Activated CD4-positive, alpha-beta memory T cell treated with anti-CD3 and anti-CD28 coated beads for 36 hours (primary cell): ENCODE data around the gene GCSH. TPM values are rescaled to one million over a fixed set of nuclear protein-coding genes. Genes with fewer than 3 reads are reported as not detected.
A peak's percentile ranks its signal among the peaks of the same experiment; 100 is the strongest.

Source experiments
- CTCF ChIA-PET: fragments of 350-600 bp; sonication (Branson Sonifier 250); formaldehyde crosslinking; loops from one replicate; lab custom pipeline; 2021; ENCODE audit warnings: antibody characterized with exemption, inconsistent platforms; lab: Charles Lee
- POLR2A ChIA-PET: fragments of 350-600 bp; sonication (Branson Sonifier 250); formaldehyde crosslinking; loops from one replicate; lab custom pipeline; 2021; ENCODE audit warnings: antibody characterized with exemption; lab: Charles Lee
- DNase-seq: peaks from one replicate; pipeline ENCODE4 v3.0.0-alpha.2; 2020
- H3K27ac Mint-ChIP-seq: one replicate; pipeline ENCODE4 v1.8.0; 2021; ENCODE audit warnings: mixed read lengths
- H3K27me3 Mint-ChIP-seq: one replicate; pipeline ENCODE4 v1.8.0; 2021; ENCODE audit warnings: mixed read lengths
- H3K36me3 Mint-ChIP-seq: one replicate; pipeline ENCODE4 v1.8.0; 2021; ENCODE audit warnings: mixed read lengths
- H3K4me1 Mint-ChIP-seq: one replicate; pipeline ENCODE4 v1.8.0; 2021; ENCODE audit warnings: low read depth, mixed read lengths
- H3K4me3 Mint-ChIP-seq: one replicate; pipeline ENCODE4 v1.8.0; 2021; ENCODE audit warnings: mild to moderate bottlenecking, mixed read lengths
- H3K9me3 Mint-ChIP-seq: one replicate; pipeline ENCODE4 v1.8.0; 2021; ENCODE audit warnings: mixed read lengths
- intact Hi-C: fragments of 100-400 bp; cut with micrococcal nuclease; formaldehyde crosslinking; loops from one replicate; pipeline ENCODE4 v1.15.1; 2023
- total RNA-seq, 2 experiments: library from RNA; stranded (reverse); gene quantifications; one replicate each; pipeline ENCODE4 v1.2.3, GENCODE V29; 2021

GCSH gene
- total RNA-seq, 2 experiments from 2014 or later = 23.9 to 24.7 TPM

DNA sequence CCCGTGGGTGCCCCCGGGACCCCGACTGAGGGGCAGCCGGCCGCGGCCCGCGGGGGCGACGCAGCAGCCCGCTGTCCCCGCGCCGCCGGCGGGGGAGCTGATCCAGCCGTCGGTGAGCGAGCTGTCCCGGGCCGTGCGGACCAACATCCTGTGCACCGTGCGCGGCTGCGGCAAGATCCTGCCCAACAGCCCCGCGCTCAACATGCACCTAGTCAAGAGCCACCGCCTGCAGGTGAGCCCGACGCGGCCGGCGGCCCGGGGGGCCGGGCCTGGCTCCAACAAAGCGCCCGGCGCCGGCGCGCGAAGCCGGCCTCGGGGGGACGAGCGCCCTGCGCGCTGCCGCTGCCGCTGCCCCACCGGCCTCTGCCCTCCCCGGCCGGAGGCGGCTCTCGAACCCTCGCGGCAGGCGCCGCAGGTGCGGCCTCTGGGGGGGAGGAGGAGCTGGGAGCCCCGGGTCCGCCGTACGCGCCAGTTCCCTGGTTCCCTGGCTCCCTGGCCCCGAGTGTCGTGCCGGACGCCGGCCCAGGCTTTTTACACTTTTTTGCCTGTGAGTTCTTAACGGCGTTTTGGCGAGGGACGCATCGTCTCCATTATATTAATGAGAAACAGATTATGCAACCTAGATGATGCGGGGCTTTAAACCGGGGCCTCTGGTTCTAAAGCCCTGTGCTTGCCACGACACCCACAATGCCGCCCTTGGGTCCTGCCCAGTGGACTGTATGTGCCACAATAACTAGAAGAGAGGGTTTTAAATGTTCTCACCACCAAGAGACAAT lies 60.0 kb downstream of the GCSH start:
- peak overlapping the region; percentile 79 for H3K4me3 Mint-ChIP-seq
- CTCF ChIA-PET = interaction anchor here (0.6 to 9.6 kb wide), 40 partner anchors 9 to 1287 kb away, joined by 3 to 139 read pairs (median 4); partner anchors contain the start of genes C16orf46, CENPN and CMC2
- POLR2A ChIA-PET = interaction anchor here (1.0 to 1.7 kb wide), 3 partner anchors 29 to 702 kb away, joined by 3 to 11 read pairs (median 8); partner anchors contain the start of genes C16orf46, CENPN and CMC2
- no peak overlapping the region for H3K27ac Mint-ChIP-seq
- H3K4me1 Mint-ChIP-seq = peaks cover 21% of the 10 kb centered on the region
- peak; percentile 56 for DNase-seq
- no peaks in the 10 kb centered on the region for H3K9me3 Mint-ChIP-seq
- intact Hi-C loops = loop anchor here (1.0 to 10.0 kb wide), 5 partner anchors 29 to 703 kb away; partner anchors contain the start of genes C16orf46, CENPN, GAN and GCSH
- peaks cover 13% of the 10 kb centered on the region for H3K36me3 Mint-ChIP-seq
- no peaks in the 10 kb centered on the region for H3K27me3 Mint-ChIP-seq

DNA sequence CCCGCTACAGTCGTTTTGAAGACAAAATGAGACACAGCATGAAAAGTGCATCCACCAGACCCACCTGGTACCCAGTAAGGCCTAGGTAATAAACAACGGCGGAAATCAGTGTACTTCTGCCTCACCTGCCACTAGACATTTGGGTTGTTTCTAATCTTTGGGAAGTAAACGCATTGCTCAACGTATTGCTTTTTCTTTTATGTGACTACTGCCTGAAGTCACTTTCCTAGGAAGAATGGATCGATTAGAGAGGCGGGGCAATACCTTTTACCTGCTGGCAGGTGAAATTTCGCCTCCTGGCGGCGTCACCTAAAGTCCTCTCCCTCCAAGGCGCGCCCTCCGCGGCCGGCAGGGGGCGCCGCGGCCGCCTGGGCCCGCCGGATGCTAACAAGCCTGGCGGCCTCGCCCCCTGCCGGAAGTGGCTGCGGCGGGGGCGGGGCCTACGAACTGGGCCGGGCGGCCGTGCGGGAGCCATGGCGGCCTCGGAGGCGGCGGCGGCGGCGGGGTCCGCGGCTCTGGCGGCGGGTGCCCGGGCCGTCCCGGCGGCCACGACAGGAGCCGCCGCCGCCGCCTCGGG lies 60.7 kb downstream of the GCSH start, which contains the start of gene ATMIN:
Gene ATMIN (plus strand): TSS at position 445 of the 577 bp plus-strand sequence. CDS start 29 bp downstream, at position 474.
- intact Hi-C loops = loop anchor here (1.0 to 10.0 kb wide), 4 partner anchors 28 to 703 kb away; partner anchors contain the start of genes C16orf46, CENPN and GAN

More for the DNA sequence above, 60.7 kb downstream of the GCSH start, which contains the start of gene ATMIN:
- CTCF ChIA-PET = interaction anchor here (0.6 to 9.6 kb wide), 41 partner anchors 10 to 1286 kb away, joined by 3 to 139 read pairs (median 4); partner anchors contain the start of genes C16orf46, CENPN and CMC2
- no peak within 1 kb of the TSS for H3K27ac Mint-ChIP-seq
- H3K4me3 Mint-ChIP-seq = peak within 1 kb of the TSS; percentile 79
- peak; percentile 89 for DNase-seq
- POLR2A ChIA-PET = interaction anchor here (1.0 to 1.7 kb wide), 3 partner anchors 28 to 703 kb away, joined by 3 to 11 read pairs (median 8); partner anchors contain the start of genes C16orf46, CENPN and CMC2
- H3K27me3 Mint-ChIP-seq = no peaks in the 10 kb centered on the region
- peaks cover 21% of the 10 kb centered on the region for H3K4me1 Mint-ChIP-seq
- H3K36me3 Mint-ChIP-seq = peaks cover 13% of the 10 kb centered on the region
- H3K9me3 Mint-ChIP-seq = no peaks in the 10 kb centered on the region

Other genes starting within 250 kb of the GCSH start
- gene CMC2, start 89.5 kb downstream of the GCSH start, total RNA-seq = 100 to 1,000 TPM; 147 to 148 TPM
- gene CENPN, start 89.2 kb downstream of the GCSH start, total RNA-seq = 10 to 100 TPM; 71.9 to 76.0 TPM
- gene ATMIN, start 60.6 kb downstream of the GCSH start, total RNA-seq = 10 to 100 TPM; 19.3 to 21.3 TPM
- gene C16orf46, start 19.2 kb downstream of the GCSH start, total RNA-seq = under 1 TPM; 0.44 to 0.86 TPM
- gene BCO1, start 142.3 kb upstream of the GCSH start, total RNA-seq = not detected
- 10 to 100 TPM; 13.6 to 14.5 TPM for gene GAN, start 218.6 kb upstream of the GCSH start, total RNA-seq